ENCODE data around the gene REELD1. TPM values are rescaled to one million over a fixed set of nuclear protein-coding genes. Genes with fewer than 3 reads are reported as not detected.

The REELD1 gene
- total and polyA plus RNA-seq, 2 of the 4 experiments (the other 2 are of a cell fraction), result not detected

DNA sequence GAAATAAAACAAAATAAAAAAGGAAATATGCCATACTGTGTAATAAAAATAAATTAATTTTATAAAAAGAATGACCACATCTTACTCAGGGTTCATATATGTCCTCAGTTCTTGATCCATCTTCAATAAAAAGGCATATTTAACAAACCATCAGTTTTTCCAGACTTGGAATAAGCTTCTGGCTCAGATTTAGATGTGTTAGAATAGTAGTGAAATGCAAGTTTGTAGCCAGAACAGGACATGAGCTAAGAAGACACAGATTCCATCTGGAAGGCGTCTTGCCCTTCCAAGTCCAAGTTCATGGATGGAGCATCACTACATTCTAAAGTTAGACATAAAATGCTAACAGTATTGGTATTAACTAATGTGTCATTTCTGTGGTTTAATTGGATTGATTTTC, 49.1 kb upstream of the REELD1 start:
- no peaks in the 10 kb centered on the region; the same call in 1 of the 2 replicates for H3K9me3 ChIP-seq (ENCODE audit: control insufficient read depth, insufficient read depth, low read length)

More for the DNA sequence above, 49.1 kb upstream of the REELD1 start:
- H3K4me3 ChIP-seq (ENCODE audit: insufficient read depth, low read depth, low read length), result no peak overlapping the region
- no peak overlapping the region for H3K9ac ChIP-seq (ENCODE audit: low read depth, low read length)
- dilution Hi-C loops (cut with HindIII; ENCODE audit: low sequenced_read_pairs, unreplicated experiment) (no loop called here), in situ Hi-C loops (cut with MboI; ENCODE audit: low sequenced_read_pairs) (no loop called here), intact Hi-C loops (cut with micrococcal nuclease) (loop anchor here (5.0 kb wide), 1 partner anchor 103 kb away; no protein-coding TSS in a partner anchor)
- no peak overlapping the region for H2AK5ac ChIP-seq (ENCODE audit: low read depth, low read length)
- no peak overlapping the region for H3K23ac ChIP-seq (ENCODE audit: low read depth, low read length)
- no peak overlapping the region for H3K14ac ChIP-seq (replicated peaks; ENCODE audit: low read depth, low read length)
- no CpG with 5 or more reads among the region's 1 CpG for WGBS, 2 experiments (ENCODE audit: extremely low coverage in 2 of 2, insufficient read length in 1 of 2)
- H2BK120ac ChIP-seq (ENCODE audit: low read depth, low read length), result no peak overlapping the region
- H2AK9ac ChIP-seq (replicated peaks; ENCODE audit: low read depth, low read length, poor library complexity), result no peak overlapping the region
- H3K18ac ChIP-seq (ENCODE audit: low read depth, low read length), result no peak overlapping the region
- H2BK20ac ChIP-seq (ENCODE audit: low read depth, low read length), result no peak overlapping the region
- H2BK5ac ChIP-seq (ENCODE audit: low read depth, low read length, poor library complexity, severe bottlenecking), result no peak overlapping the region
- no peaks in the 10 kb centered on the region for H3K36me3 ChIP-seq (ENCODE audit: control insufficient read depth, insufficient read depth, low read length)
- no peak overlapping the region for H3K4ac ChIP-seq (ENCODE audit: low read depth, low read length)
- H2AFZ ChIP-seq (replicated peaks; ENCODE audit: low read length, poor library complexity), result no peak overlapping the region
- no peak overlapping the region for H3K56ac ChIP-seq (ENCODE audit: extremely low read depth, insufficient read depth, low read length)
- no peaks in the 10 kb centered on the region for H3K9me1 ChIP-seq (ENCODE audit: insufficient read depth, low read length)
- H3K4me1 ChIP-seq (ENCODE audit: control insufficient read depth, insufficient read depth, low read length), result no peaks in the 10 kb centered on the region; the same call in 1 of the 2 replicates
- TF ChIP-seq SMC3 (IDR thresholded peaks at IDR 0.05; ENCODE audit: low read depth, low read length) (no peak), MXI1 (IDR thresholded peaks at IDR 0.05; ENCODE audit: borderline replicate concordance, low read depth, low read length) (no peak), FOS (IDR thresholded peaks at IDR 0.05; ENCODE audit: low read depth, low read length) (no peak), MAFK (IDR thresholded peaks at IDR 0.05; ENCODE audit: low read depth, low read length) (no peak)
- TF ChIP-seq, protein P1, sequence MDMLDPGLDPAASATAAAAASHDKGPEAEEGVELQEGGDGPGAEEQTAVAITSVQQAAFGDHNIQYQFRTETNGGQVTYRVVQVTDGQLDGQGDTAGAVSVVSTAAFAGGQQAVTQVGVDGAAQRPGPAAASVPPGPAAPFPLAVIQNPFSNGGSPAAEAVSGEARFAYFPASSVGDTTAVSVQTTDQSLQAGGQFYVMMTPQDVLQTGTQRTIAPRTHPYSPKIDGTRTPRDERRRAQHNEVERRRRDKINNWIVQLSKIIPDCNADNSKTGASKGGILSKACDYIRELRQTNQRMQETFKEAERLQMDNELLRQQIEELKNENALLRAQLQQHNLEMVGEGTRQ (IDR thresholded peaks at IDR 0.05; ENCODE audit: low read depth, low read length), result no peak
- no peak overlapping the region for H3K4me2 ChIP-seq (ENCODE audit: low read depth, low read length)
- DNase-seq, result no peak
- no peak overlapping the region for H2BK15ac ChIP-seq (ENCODE audit: low read depth, low read length)
- no peak overlapping the region for H3K27ac ChIP-seq (ENCODE audit: insufficient read depth, low read length)
- no peaks in the 10 kb centered on the region for H3K27me3 ChIP-seq (ENCODE audit: control insufficient read depth, insufficient read depth, low read length)
- no peaks in the 10 kb centered on the region for H4K20me1 ChIP-seq (ENCODE audit: insufficient read depth, low read length)
- H4K5ac ChIP-seq (ENCODE audit: low read depth, low read length), result no peak overlapping the region
- ChIA-PET POLR2A (ENCODE audit: unreplicated experiment) (no interaction called here), CTCF (no interaction called here)
- no peak overlapping the region for H4K91ac ChIP-seq (ENCODE audit: insufficient read depth, low read depth, low read length)
- H3K79me1 ChIP-seq (ENCODE audit: low read depth in 1 of 2, low read length in 2 of 2), result no peaks in the 10 kb centered on the region
- no peak for ATAC-seq (ENCODE audit: low read depth)
- no TSS peak for BruUV-seq (replicated peaks)
- no peak overlapping the region for H4K8ac ChIP-seq (ENCODE audit: low read depth in 2 of 2, low read length in 2 of 2)

Data from IMR-90 (cell line).